ENCODE results near the gene SCN2A.

- no peak for TF ChIP-seq POLR2AphosphoS5 (IDR thresholded peaks at IDR 0.05; ENCODE audit: borderline replicate concordance, low read depth, low read length)
- TF ChIP-seq EZH2 (IDR thresholded peaks at IDR 0.05) = no peak
- TF ChIP-seq FOXP2 (optimal IDR thresholded peaks at IDR 0.05; ENCODE audit: control extremely low read depth, extremely low read length, insufficient read depth) = no peak
Measured at GRCh38 chr2:165402162-165402561, 162.9 kb downstream of the SCN2A start.

Measured in SK-N-MC (cell line).